ENCODE data around the gene CYSRT1.

CYSRT1 gene, protein sequence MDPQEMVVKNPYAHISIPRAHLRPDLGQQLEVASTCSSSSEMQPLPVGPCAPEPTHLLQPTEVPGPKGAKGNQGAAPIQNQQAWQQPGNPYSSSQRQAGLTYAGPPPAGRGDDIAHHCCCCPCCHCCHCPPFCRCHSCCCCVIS

DNA sequence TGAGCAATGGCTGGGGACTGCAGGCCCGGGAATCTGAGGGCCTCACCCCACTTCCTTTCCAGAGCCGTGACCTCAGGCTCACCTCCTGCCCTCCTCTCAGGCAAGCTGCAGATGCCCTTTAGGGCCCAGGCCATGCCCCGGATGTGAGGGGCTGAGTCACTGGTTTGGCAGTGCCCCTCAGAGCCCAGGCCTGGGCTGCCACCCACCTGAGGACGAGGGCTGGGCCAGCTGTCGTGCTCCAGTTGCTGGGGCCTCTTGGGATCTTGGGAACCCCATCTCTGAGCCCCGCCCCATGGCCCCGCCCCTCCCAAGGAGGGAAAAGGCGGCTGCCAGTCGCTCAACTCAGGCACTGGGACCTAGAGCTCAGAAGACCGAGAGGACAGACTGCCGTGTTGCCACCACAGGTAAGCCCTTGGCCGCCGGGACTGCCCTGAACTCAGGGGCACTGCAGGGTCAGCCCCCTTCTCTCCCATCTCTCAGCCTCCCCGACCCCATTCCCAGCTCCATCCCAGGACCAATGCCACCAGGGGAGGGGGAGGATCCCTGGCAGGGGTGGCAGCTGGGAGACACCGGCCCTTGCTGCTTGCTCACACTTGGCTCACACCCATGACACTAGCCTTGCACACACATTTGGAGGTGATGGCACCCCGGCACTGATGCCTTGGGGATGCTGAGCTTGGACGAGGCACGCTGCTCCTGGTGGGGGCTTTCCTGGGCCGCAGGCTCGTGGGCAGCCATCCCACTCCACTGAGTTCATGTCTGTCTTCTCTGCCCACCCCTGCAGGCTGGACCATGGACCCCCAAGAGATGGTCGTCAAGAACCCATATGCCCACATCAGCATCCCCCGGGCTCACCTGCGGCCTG lies at the start of gene CYSRT1:
TSS of gene CYSRT1 (plus strand) at position 345 of the 865 bp plus-strand sequence. CDS start at position 793, 448 bp downstream.
- Mint-ChIP-seq H3K4me3 (peak within 1 kb of the TSS; percentile 84), H3K27ac (peak within 1 kb of the TSS in 1 of 3 experiments; percentile 76), H3K9me3 (no peaks in the 10 kb centered on the region), H3K36me3 (ENCODE audit: low read depth) (no peaks in the 10 kb centered on the region), H3K27me3 (ENCODE audit: low read depth) (peaks cover 4% of the 10 kb centered on the region), H3K4me1 (peaks cover 5% of the 10 kb centered on the region)
- TF ChIP-seq, protein P1, sequence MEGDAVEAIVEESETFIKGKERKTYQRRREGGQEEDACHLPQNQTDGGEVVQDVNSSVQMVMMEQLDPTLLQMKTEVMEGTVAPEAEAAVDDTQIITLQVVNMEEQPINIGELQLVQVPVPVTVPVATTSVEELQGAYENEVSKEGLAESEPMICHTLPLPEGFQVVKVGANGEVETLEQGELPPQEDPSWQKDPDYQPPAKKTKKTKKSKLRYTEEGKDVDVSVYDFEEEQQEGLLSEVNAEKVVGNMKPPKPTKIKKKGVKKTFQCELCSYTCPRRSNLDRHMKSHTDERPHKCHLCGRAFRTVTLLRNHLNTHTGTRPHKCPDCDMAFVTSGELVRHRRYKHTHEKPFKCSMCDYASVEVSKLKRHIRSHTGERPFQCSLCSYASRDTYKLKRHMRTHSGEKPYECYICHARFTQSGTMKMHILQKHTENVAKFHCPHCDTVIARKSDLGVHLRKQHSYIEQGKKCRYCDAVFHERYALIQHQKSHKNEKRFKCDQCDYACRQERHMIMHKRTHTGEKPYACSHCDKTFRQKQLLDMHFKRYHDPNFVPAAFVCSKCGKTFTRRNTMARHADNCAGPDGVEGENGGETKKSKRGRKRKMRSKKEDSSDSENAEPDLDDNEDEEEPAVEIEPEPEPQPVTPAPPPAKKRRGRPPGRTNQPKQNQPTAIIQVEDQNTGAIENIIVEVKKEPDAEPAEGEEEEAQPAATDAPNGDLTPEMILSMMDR (IDR thresholded peaks at IDR 0.05; ENCODE audit: unreplicated experiment in 3 of 3) = no peak

DNA sequence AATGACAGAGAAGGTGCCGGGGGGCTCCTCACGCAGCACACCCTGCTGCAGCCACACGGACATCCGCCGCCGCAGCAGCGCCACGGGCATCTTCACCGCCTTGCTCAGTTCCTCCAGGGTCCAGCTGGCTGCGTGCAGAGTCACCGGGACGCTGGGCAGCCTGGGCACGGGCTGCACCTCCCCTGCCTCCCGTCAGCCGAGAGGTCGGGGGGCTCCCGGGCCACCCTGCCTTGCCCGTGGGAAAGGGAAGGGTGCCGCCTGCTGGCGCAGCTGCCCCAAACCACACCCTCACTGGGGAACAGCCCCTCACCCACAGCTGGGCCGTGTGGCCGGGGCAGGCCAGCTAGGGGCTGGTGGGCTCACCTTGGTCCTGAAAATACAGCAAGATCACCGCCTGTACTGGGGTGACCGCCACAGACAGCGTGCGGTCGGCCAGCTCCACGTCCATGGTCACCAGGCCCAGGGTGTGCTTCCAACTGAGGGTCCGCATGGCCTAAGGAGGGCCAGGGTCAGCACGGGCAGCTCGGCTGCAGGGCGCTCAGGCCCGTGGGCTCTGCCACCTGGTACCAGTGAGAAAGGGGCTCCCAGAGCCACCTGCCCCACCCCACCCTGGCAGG lies 49.5 kb upstream of the CYSRT1 start:
- Mint-ChIP-seq H3K4me3 (no peak overlapping the region), H3K36me3 (ENCODE audit: low read depth) (peaks cover 13% of the 10 kb centered on the region), H3K27me3 (ENCODE audit: low read depth) (peaks cover 44% of the 10 kb centered on the region), H3K27ac (no peak overlapping the region), H3K4me1 (no peaks in the 10 kb centered on the region), H3K9me3 (no peaks in the 10 kb centered on the region)
- TF ChIP-seq, protein P1 (IDR thresholded peaks at IDR 0.05; ENCODE audit: unreplicated experiment in 3 of 3) = peak in 1 of 3 experiments; percentile 16

DNA sequence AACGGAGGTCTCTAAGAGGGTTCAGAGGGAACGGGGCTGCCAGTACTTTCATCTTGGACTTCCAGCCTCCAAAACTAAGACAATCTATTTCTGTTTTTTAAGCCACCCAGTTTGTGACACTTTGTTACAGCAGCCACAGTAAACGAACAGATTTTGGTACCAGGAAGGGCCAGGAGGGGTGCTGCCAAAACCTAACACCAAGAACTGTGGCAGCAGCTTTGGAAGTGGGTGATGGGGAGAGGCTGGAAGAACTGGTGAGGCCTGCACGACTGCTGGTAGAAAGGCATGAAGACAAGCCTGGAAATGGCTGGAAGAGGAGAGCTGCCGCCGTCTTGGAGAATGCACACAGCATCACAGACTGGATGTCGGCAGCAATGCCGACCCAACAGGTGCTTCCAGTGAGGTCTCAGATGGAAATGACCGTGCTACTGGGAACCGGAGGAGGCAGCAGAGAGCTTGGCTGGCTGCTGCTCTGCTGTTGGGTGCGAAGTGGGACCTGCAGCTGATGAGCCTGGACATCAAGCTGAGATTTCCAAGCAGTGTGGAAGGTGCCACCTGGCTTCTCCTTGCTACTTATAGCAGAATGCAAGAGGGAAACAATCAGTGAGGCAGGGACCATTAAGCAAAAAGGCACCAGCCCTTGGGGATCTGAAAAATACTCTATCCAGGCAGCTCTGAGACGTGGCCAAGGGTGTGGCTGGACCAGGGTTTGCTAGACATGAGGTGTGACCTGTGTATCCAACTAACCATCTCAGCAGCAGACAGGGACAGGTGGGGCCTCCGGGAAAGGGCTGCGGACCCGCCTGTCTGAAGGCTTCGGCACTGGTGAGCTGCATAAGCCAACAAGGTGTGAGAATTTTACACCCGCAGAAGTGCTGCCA lies 48.4 kb upstream of the CYSRT1 start:
- Mint-ChIP-seq H3K4me1 (no peaks in the 10 kb centered on the region), H3K27ac (no peak overlapping the region)

DNA sequence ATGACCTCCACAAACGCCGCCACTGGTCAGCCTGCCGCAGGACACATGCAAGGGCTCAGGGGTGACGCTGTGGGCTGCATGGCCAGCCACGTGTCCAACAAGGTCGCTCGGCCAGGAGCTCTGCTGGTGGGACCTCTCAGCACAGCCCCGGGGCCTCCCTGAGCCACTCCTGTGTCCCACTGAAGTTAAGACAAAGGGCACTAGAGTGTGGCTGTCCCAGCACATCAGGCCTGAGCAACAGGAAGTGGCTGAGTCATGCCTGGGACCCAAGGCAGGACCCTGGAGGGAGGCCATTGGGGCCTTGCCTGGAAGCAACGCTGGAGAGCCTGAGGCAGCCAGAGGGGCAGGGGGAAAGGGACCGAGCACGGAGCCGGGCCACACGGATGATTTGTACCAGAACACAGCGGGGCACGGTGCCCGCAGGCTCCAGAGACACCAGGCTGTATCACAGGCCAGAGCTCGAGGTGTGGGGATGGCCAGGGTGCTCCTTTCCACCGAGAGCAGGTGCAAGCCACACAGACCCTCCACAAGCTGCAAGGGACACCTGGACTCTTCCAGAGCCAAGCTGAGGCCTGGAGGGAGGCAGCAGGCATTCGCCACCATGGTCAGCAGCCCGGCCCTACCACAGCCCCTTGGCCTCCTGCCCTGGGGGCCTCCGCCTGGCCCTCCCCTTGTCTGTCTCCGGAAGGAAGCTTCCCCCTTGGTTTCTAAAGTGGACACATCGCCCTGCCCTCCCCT lies 46.6 kb upstream of the CYSRT1 start:
- Mint-ChIP-seq H3K27ac (no peak overlapping the region), H3K9me3 (no peaks in the 10 kb centered on the region), H3K4me3 (no peak overlapping the region), H3K4me1 (no peaks in the 10 kb centered on the region), H3K36me3 (ENCODE audit: low read depth) (peaks cover 18% of the 10 kb centered on the region), H3K27me3 (ENCODE audit: low read depth) (peaks cover 15% of the 10 kb centered on the region)
- TF ChIP-seq, protein P1 (IDR thresholded peaks at IDR 0.05; ENCODE audit: unreplicated experiment in 3 of 3) = no peak

More for the DNA sequence above, 48.4 kb upstream of the CYSRT1 start:
- Mint-ChIP-seq H3K36me3 (ENCODE audit: low read depth) (peaks cover 14% of the 10 kb centered on the region), H3K9me3 (no peaks in the 10 kb centered on the region), H3K27me3 (ENCODE audit: low read depth) (peaks cover 33% of the 10 kb centered on the region), H3K4me3 (peak overlapping the region in 1 of 3 experiments; percentile 38)
- TF ChIP-seq, protein P1 (IDR thresholded peaks at IDR 0.05; ENCODE audit: unreplicated experiment in 3 of 3) = peak; percentile 41 to 55 (median 55)
